Activated CD8-positive, alpha-beta memory T cell treated with anti-CD3 and anti-CD28 coated beads for 36 hours (primary cell): ENCODE measurements around the gene ALG6. TPM values are rescaled to one million over a fixed set of nuclear protein-coding genes. Genes with fewer than 3 reads are reported as not detected.
"Not testable (repeated sequence)": the region's sequence is repeated elsewhere in the genome, so short reads cannot be mapped to it uniquely, and the experiment has no call there.

Experiments used
- CTCF ChIA-PET: fragments of 350-600 bp; sonication (Branson Sonifier 250); formaldehyde crosslinking; loops from one replicate; lab custom pipeline; 2021; ENCODE audit warnings: antibody characterized with exemption; lab: Charles Lee
- POLR2A ChIA-PET: fragments of 350-600 bp; sonication (Branson Sonifier 250); formaldehyde crosslinking; loops from one replicate; lab custom pipeline; 2021; ENCODE audit warnings: antibody characterized with exemption; lab: Charles Lee
- total RNA-seq, 2 experiments: library from RNA; stranded (reverse); gene quantifications; one replicate each; pipeline ENCODE4 v1.2.3, GENCODE V29; 2021

The ALG6 gene
- total RNA-seq, 2 experiments from 2014 or later, result 21.0 to 22.6 TPM

- CTCF ChIA-PET, result no interaction called here
- POLR2A ChIA-PET, result interaction anchor here (0.7 kb wide), 1 partner anchor 24 kb away, joined by 7 read pairs; no protein-coding TSS in a partner anchor
Observed at GRCh38 chr1:63461661-63462230, 94.3 kb downstream of the ALG6 start.

GRCh38 chr1:63463248-63463647 lies 95.8 kb downstream of the ALG6 start:
- ChIA-PET POLR2A (no interaction called here), CTCF (interaction anchor here (0.7 kb wide), 1 partner anchor 141 kb away, joined by 4 read pairs; the partner anchor contains the start of gene FOXD3)

GRCh38 chr1:63466181-63466580 lies 98.8 kb downstream of the ALG6 start:
- POLR2A ChIA-PET, result no interaction called here
- CTCF ChIA-PET, result no interaction called here

GRCh38 chr1:63466759-63467158 lies 99.3 kb downstream of the ALG6 start:
- CTCF ChIA-PET, result no interaction called here
- POLR2A ChIA-PET, result no interaction called here

GRCh38 chr1:63468683-63469082 lies 101.3 kb downstream of the ALG6 start:
- CTCF ChIA-PET, result interaction anchor here (0.5 kb wide), 1 partner anchor 15 kb away, joined by 4 read pairs; no protein-coding TSS in a partner anchor
- POLR2A ChIA-PET, result not testable (repeated sequence)

GRCh38 chr1:63475761-63476160 lies 108.3 kb downstream of the ALG6 start:
- ChIA-PET CTCF (no interaction called here), POLR2A (no interaction called here)

- ChIA-PET CTCF (no interaction called here), POLR2A (no interaction called here)
Observed at GRCh38 chr1:63480057-63480456, 112.6 kb downstream of the ALG6 start.

- ChIA-PET POLR2A (no interaction called here), CTCF (no interaction called here)
Observed at GRCh38 chr1:63486629-63487028, 119.2 kb downstream of the ALG6 start.

GRCh38 chr1:63487336-63488065 lies 120.1 kb downstream of the ALG6 start:
- ChIA-PET POLR2A (no interaction called here), CTCF (no interaction called here)

Other genes starting within 250 kb of the ALG6 start
- gene FOXD3, start 45.1 kb upstream of the ALG6 start, total RNA-seq, result not detected
- gene ITGB3BP, start 155.6 kb downstream of the ALG6 start, total RNA-seq, result 10 to 100 TPM; 52.5 to 55.3 TPM
- gene EFCAB7, start 155.9 kb downstream of the ALG6 start, total RNA-seq, result 1 to 10 TPM; 4.9 to 7.9 TPM
- 10 to 100 TPM; 43.7 to 45.5 TPM for gene PGM1, start 225.8 kb downstream of the ALG6 start, total RNA-seq